GM12878 (cell line): ENCODE results near the gene TBRG4. TPM values are rescaled to one million over a fixed set of nuclear protein-coding genes. Genes with fewer than 3 reads are reported as not detected.

Source experiments
- polyA plus RNA-seq, 11 experiments: library from polyadenylated mRNA; depleted of rRNA in 4 of 11; unstranded in 6 of 11; stranded (reverse) in 5 of 11; fragments of >200 nt; fragmentation: Nextera tagmentation in 4 of 11; fragmentation: Illumina TruSeq in 1 of 11; extraction: Ambion mirVana in 4 of 11; extraction: Trizol in 1 of 11; gene quantifications; 1 replicate in 1 of 11; 2 replicates in 10 of 11; pipeline versions ENCODE4 v1.2.1 to v1.2.3, GENCODE V29; 2011 to 2016; ENCODE audit warnings: inconsistent platforms in 2 of 11, missing spikeins in 2 of 11, low read depth in 1 of 11
- total RNA-seq, 4 experiments: library from RNA; depleted of rRNA in 3 of 4; stranded (reverse); fragments of >200 nt in 3 of 4; fragmentation: Illumina TruSeq in 1 of 4; extraction: Trizol in 1 of 4; gene quantifications; 2 replicates each; pipeline versions ENCODE4 v1.2.1 to v1.2.3, GENCODE V29; 2013 to 2021
- TF ChIP-seq, protein P1 (sequence below): fragments of 450-650 bp; IDR thresholded peaks from 2 replicates; pipeline ENCODE4 v1.6.1; 2016; ENCODE audit warnings: mild to moderate bottlenecking, moderate library complexity, borderline replicate concordance
- TF ChIP-seq, protein P2 (sequence below): fragments of 450-650 bp; IDR thresholded peaks from 2 replicates; pipeline ENCODE4 v1.6.1; 2018; ENCODE audit warnings: mild to moderate bottlenecking, low read depth, moderate library complexity; ENCODE audit not compliant: partially characterized antibody
- TF ChIP-seq, protein P3 (sequence below): IDR thresholded peaks from 2 replicates; pipeline ENCODE4 v1.6.1; 2012; ENCODE audit warnings: improper control_type of control experiment, low read depth, low read length; ENCODE audit not compliant: insufficient replicate concordance
- TF ChIP-seq, protein P4 (sequence below): fragments of 450-650 bp; IDR thresholded peaks from 2 replicates; pipeline ENCODE4 v1.6.1; 2017; ENCODE audit warnings: antibody characterized with exemption, mild to moderate bottlenecking, moderate library complexity

Gene TBRG4
- total and polyA plus RNA-seq, 10 of the 15 experiments (the other 5 are each of a cell fraction or from before 2014, with no cell fraction given) = 8.4 to 130 (median 118) TPM

DNA sequence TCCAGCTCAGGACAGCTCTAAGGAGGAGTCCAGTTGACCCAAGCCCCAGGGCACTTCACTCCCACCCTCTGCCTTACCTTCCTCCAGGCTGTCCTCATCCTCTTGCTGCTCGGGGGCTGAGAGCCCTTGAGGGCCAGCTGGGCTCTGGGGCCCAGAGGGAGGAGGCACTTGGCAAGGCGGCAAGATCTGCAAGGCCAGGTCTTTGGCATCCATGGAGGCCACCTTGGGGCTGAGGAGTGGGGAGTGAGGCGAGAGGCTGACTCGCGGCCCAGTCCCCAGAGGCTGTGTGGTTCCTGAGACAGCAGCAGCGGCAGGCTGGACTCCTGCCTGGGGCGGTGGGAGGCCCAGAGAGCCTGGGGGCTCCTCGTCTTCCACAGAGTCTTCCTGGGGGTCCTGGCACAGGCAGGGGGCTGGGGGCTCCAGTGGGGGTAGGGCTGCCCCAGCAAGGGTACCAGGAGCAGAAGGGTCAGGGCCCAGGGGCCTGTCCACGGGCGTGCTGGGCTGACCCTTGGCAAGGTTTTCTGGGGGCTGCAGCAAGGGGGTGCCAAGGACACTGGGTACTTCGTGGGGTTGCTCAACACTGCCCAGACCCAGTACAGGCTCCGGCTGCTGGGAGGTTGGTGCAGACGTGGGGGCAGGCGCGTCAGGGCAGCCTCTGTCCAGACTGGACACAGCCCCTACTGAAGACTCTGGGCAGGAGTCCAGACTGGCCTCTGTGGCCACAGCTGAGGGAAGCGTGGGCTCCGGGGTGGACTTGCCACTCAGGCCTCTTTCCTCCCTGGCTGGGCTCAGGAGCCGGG, 29.3 kb downstream of the TBRG4 start (continued):
- TF ChIP-seq, protein P1, sequence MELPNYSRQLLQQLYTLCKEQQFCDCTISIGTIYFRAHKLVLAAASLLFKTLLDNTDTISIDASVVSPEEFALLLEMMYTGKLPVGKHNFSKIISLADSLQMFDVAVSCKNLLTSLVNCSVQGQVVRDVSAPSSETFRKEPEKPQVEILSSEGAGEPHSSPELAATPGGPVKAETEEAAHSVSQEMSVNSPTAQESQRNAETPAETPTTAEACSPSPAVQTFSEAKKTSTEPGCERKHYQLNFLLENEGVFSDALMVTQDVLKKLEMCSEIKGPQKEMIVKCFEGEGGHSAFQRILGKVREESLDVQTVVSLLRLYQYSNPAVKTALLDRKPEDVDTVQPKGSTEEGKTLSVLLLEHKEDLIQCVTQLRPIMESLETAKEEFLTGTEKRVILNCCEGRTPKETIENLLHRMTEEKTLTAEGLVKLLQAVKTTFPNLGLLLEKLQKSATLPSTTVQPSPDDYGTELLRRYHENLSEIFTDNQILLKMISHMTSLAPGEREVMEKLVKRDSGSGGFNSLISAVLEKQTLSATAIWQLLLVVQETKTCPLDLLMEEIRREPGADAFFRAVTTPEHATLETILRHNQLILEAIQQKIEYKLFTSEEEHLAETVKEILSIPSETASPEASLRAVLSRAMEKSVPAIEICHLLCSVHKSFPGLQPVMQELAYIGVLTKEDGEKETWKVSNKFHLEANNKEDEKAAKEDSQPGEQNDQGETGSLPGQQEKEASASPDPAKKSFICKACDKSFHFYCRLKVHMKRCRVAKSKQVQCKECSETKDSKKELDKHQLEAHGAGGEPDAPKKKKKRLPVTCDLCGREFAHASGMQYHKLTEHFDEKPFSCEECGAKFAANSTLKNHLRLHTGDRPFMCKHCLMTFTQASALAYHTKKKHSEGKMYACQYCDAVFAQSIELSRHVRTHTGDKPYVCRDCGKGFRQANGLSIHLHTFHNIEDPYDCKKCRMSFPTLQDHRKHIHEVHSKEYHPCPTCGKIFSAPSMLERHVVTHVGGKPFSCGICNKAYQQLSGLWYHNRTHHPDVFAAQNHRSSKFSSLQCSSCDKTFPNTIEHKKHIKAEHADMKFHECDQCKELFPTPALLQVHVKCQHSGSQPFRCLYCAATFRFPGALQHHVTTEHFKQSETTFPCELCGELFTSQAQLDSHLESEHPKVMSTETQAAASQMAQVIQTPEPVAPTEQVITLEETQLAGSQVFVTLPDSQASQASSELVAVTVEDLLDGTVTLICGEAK = no peak
- TF ChIP-seq, protein P2, sequence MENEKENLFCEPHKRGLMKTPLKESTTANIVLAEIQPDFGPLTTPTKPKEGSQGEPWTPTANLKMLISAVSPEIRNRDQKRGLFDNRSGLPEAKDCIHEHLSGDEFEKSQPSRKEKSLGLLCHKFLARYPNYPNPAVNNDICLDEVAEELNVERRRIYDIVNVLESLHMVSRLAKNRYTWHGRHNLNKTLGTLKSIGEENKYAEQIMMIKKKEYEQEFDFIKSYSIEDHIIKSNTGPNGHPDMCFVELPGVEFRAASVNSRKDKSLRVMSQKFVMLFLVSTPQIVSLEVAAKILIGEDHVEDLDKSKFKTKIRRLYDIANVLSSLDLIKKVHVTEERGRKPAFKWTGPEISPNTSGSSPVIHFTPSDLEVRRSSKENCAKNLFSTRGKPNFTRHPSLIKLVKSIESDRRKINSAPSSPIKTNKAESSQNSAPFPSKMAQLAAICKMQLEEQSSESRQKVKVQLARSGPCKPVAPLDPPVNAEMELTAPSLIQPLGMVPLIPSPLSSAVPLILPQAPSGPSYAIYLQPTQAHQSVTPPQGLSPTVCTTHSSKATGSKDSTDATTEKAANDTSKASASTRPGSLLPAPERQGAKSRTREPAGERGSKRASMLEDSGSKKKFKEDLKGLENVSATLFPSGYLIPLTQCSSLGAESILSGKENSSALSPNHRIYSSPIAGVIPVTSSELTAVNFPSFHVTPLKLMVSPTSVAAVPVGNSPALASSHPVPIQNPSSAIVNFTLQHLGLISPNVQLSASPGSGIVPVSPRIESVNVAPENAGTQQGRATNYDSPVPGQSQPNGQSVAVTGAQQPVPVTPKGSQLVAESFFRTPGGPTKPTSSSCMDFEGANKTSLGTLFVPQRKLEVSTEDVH = no peak
- TF ChIP-seq, protein P3, sequence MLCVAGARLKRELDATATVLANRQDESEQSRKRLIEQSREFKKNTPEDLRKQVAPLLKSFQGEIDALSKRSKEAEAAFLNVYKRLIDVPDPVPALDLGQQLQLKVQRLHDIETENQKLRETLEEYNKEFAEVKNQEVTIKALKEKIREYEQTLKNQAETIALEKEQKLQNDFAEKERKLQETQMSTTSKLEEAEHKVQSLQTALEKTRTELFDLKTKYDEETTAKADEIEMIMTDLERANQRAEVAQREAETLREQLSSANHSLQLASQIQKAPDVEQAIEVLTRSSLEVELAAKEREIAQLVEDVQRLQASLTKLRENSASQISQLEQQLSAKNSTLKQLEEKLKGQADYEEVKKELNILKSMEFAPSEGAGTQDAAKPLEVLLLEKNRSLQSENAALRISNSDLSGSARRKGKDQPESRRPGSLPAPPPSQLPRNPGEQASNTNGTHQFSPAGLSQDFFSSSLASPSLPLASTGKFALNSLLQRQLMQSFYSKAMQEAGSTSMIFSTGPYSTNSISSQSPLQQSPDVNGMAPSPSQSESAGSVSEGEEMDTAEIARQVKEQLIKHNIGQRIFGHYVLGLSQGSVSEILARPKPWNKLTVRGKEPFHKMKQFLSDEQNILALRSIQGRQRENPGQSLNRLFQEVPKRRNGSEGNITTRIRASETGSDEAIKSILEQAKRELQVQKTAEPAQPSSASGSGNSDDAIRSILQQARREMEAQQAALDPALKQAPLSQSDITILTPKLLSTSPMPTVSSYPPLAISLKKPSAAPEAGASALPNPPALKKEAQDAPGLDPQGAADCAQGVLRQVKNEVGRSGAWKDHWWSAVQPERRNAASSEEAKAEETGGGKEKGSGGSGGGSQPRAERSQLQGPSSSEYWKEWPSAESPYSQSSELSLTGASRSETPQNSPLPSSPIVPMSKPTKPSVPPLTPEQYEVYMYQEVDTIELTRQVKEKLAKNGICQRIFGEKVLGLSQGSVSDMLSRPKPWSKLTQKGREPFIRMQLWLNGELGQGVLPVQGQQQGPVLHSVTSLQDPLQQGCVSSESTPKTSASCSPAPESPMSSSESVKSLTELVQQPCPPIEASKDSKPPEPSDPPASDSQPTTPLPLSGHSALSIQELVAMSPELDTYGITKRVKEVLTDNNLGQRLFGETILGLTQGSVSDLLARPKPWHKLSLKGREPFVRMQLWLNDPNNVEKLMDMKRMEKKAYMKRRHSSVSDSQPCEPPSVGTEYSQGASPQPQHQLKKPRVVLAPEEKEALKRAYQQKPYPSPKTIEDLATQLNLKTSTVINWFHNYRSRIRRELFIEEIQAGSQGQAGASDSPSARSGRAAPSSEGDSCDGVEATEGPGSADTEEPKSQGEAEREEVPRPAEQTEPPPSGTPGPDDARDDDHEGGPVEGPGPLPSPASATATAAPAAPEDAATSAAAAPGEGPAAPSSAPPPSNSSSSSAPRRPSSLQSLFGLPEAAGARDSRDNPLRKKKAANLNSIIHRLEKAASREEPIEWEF = no peak
- TF ChIP-seq, protein P4, sequence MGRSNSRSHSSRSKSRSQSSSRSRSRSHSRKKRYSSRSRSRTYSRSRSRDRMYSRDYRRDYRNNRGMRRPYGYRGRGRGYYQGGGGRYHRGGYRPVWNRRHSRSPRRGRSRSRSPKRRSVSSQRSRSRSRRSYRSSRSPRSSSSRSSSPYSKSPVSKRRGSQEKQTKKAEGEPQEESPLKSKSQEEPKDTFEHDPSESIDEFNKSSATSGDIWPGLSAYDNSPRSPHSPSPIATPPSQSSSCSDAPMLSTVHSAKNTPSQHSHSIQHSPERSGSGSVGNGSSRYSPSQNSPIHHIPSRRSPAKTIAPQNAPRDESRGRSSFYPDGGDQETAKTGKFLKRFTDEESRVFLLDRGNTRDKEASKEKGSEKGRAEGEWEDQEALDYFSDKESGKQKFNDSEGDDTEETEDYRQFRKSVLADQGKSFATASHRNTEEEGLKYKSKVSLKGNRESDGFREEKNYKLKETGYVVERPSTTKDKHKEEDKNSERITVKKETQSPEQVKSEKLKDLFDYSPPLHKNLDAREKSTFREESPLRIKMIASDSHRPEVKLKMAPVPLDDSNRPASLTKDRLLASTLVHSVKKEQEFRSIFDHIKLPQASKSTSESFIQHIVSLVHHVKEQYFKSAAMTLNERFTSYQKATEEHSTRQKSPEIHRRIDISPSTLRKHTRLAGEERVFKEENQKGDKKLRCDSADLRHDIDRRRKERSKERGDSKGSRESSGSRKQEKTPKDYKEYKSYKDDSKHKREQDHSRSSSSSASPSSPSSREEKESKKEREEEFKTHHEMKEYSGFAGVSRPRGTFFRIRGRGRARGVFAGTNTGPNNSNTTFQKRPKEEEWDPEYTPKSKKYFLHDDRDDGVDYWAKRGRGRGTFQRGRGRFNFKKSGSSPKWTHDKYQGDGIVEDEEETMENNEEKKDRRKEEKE = no peak
